CD14-positive monocyte (primary cell): ENCODE results near the gene C4B. TPM values are rescaled to one million over a fixed set of nuclear protein-coding genes. Genes with fewer than 3 reads are reported as not detected.
A peak's percentile ranks its signal among the peaks of the same experiment; 100 is the strongest.

Source experiments
- DNase-seq, 3 donors: peaks; one replicate each; pipeline ENCODE4 v3.0.0-alpha.2; 2011 to 2022
- H2AFZ ChIP-seq: 2 replicates; pipeline ENCODE4 v1.6.0; 2012; ENCODE audit warnings: mild to moderate bottlenecking, low read depth, low read length, inconsistent platforms; ENCODE audit not compliant: insufficient read depth, poor library complexity, severe bottlenecking
- H3K27ac ChIP-seq, 2 donors: 1 replicate in 1 of 2; 2 replicates in 1 of 2; pipeline ENCODE4 v1.5.1; 2012 to 2013; ENCODE audit warnings: low read length in 2 of 2, control low read depth in 1 of 2, inconsistent platforms in 1 of 2, low read depth in 1 of 2, mild to moderate bottlenecking in 1 of 2
- H3K27me3 ChIP-seq, 2 donors: one replicate each; pipeline versions ENCODE4 v1.6.0 to v1.6.1; 2011 to 2013; ENCODE audit warnings: low read length in 2 of 2; ENCODE audit not compliant: control insufficient read depth in 2 of 2, insufficient read depth in 2 of 2
- H3K36me3 ChIP-seq, 2 donors: replicated peaks in 1 of 2; 1 replicate in 1 of 2; 2 replicates in 1 of 2; pipeline versions ENCODE4 v1.5.1 to v1.6.1; 2012 to 2013; ENCODE audit warnings: low read length in 2 of 2, control low read depth in 1 of 2, inconsistent platforms in 1 of 2, mild to moderate bottlenecking in 1 of 2; ENCODE audit not compliant: insufficient read depth in 2 of 2, control insufficient read depth in 1 of 2
- H3K4me1 ChIP-seq, 2 donors: 1 replicate in 1 of 2; 2 replicates in 1 of 2; pipeline versions ENCODE4 v1.5.1 to v1.6.1; 2012 to 2013; ENCODE audit warnings: low read length in 2 of 2, control low read depth in 1 of 2, inconsistent platforms in 1 of 2, mild to moderate bottlenecking in 1 of 2, moderate library complexity in 1 of 2; ENCODE audit not compliant: insufficient read depth in 2 of 2, control insufficient read depth in 1 of 2
- H3K4me2 ChIP-seq: replicated peaks from 2 replicates; pipeline ENCODE3; 2012; ENCODE audit warnings: low read length, moderate library complexity, mild to moderate bottlenecking; ENCODE audit not compliant: poor library complexity, severe bottlenecking; ENCODE audit errors: extremely low read depth
- H3K4me3 ChIP-seq, 3 experiments: fragments of 200-600 bp in 1 of 3; sonication (generic) in 1 of 3; replicated peaks in 1 of 3; 1 replicate in 2 of 3; 2 replicates in 1 of 3; pipeline ENCODE4 v1.5.1; 2011 to 2013; ENCODE audit warnings: low read length in 3 of 3, mild to moderate bottlenecking in 3 of 3, control low read depth in 2 of 3, low read depth in 2 of 3, inconsistent platforms in 1 of 3, moderate library complexity in 1 of 3
- H3K79me2 ChIP-seq: 2 replicates; pipeline ENCODE4 v1.6.0; 2012; ENCODE audit warnings: mild to moderate bottlenecking, control low read depth, inconsistent platforms, low read length, moderate library complexity; ENCODE audit not compliant: insufficient read depth
- H3K9ac ChIP-seq: 2 replicates; pipeline ENCODE4 v1.6.0; 2017; ENCODE audit warnings: low read length, mild to moderate bottlenecking; ENCODE audit not compliant: insufficient read depth, poor library complexity, severe bottlenecking
- H3K9me3 ChIP-seq, 2 donors: replicated peaks in 1 of 2; 1 replicate in 1 of 2; 2 replicates in 1 of 2; pipeline versions ENCODE4 v1.5.1 to v1.6.1; 2012 to 2013; ENCODE audit warnings: low read length in 2 of 2, control low read depth in 1 of 2; ENCODE audit not compliant: control insufficient read depth in 1 of 2, insufficient read depth in 1 of 2
- H4K20me1 ChIP-seq: 2 replicates; pipeline ENCODE4 v1.6.0; 2012; ENCODE audit warnings: mild to moderate bottlenecking, low read length, control low read depth, moderate library complexity; ENCODE audit not compliant: insufficient read depth
- H3K27ac Mint-ChIP-seq, 7 donors: one replicate each; pipeline ENCODE4 v1.8.0; 2020; ENCODE audit warnings: mild to moderate bottlenecking in 7 of 7, mixed read lengths in 7 of 7, moderate library complexity in 6 of 7, inconsistent platforms in 2 of 7
- H3K27me3 Mint-ChIP-seq, 3 donors: one replicate each; pipeline ENCODE4 v1.8.0; 2021 to 2022; ENCODE audit warnings: low read depth in 3 of 3, mild to moderate bottlenecking in 3 of 3, mixed read lengths in 3 of 3, moderate library complexity in 3 of 3, inconsistent platforms in 1 of 3
- H3K36me3 Mint-ChIP-seq, 2 donors: one replicate each; pipeline ENCODE4 v1.8.0; 2020; ENCODE audit warnings: mixed read lengths in 2 of 2, inconsistent platforms in 1 of 2, mild to moderate bottlenecking in 1 of 2
- H3K4me1 Mint-ChIP-seq: one replicate; pipeline ENCODE4 v1.8.0; 2020; ENCODE audit warnings: mild to moderate bottlenecking, mixed read lengths
- H3K4me3 Mint-ChIP-seq, 2 donors: one replicate each; pipeline ENCODE4 v1.8.0; 2020; ENCODE audit warnings: mild to moderate bottlenecking in 2 of 2, mixed read lengths in 2 of 2, moderate library complexity in 1 of 2
- H3K9me3 Mint-ChIP-seq, 7 donors: one replicate each; pipeline ENCODE4 v1.8.0; 2020 to 2022; ENCODE audit warnings: mixed read lengths in 7 of 7, mild to moderate bottlenecking in 6 of 7, moderate library complexity in 6 of 7, inconsistent platforms in 2 of 7
- CTCF ChIP-seq: fragments of 200-600 bp; IDR thresholded peaks from one replicate; pipeline ENCODE4 v1.8.0; 2022; ENCODE audit warnings: antibody characterized with exemption, mild to moderate bottlenecking
- WGBS: methylation state at CpG from one replicate; pipeline ENCODE4 v1.1.5; 2013; ENCODE audit warnings: missing lambda C conversion rate; ENCODE audit not compliant: insufficient coverage; 5-methylcytosine and 5-hydroxymethylcytosine counted together
- intact Hi-C, 2 donors: fragments of 100-400 bp; cut with micrococcal nuclease; formaldehyde crosslinking; loops; one replicate each; pipeline versions ENCODE4 v1.15.0 to v1.15.1; 2023
- polyA plus RNA-seq, 3 donors: library from polyadenylated mRNA; depleted of rRNA in 1 of 3; unstranded in 2 of 3; stranded (reverse) in 1 of 3; fragments of 300-500 nt in 2 of 3; fragments of >200 nt in 1 of 3; fragmentation: Illumina TruSeq in 2 of 3; gene quantifications; 1 replicate in 2 of 3; 2 replicates in 1 of 3; pipeline ENCODE4 v1.2.3, GENCODE V29; 2012 to 2021

Gene C4B
- polyA plus RNA-seq, 3 donors, result 0.18 to 11.6 TPM; not detected in 1

GRCh38 chr6:32082935-32083334 lies 68.3 kb downstream of the C4B start:
- H3K27ac ChIP-seq, result no peak overlapping the region

GRCh38 chr6:32083812-32084768 lies 69.5 kb downstream of the C4B start:
- 96% methylated on average over 20 of the region's 22 CpGs for WGBS
- peaks cover 0 to 3% (median 0%) of the 10 kb centered on the region in 7 donors for H3K9me3 Mint-ChIP-seq
- no peak overlapping the region for H3K4me3 ChIP-seq
- no peaks in the 10 kb centered on the region for H3K9me3 ChIP-seq
- H4K20me1 ChIP-seq, result no peaks in the 10 kb centered on the region
- TF ChIP-seq CTCF, result no peak
- no peaks in the 10 kb centered on the region for H3K36me3 ChIP-seq
- H3K9ac ChIP-seq, result no peak overlapping the region
- no peak for DNase-seq
- H2AFZ ChIP-seq, result no peak overlapping the region
- H3K27me3 Mint-ChIP-seq, result peaks cover 29 to 65% (median 43%) of the 10 kb centered on the region in 3 donors
- no peak overlapping the region for H3K4me2 ChIP-seq
- peak overlapping the region in 1 of 2 donors; percentile 49 for H3K4me3 Mint-ChIP-seq
- no peaks in the 10 kb centered on the region for H3K4me1 ChIP-seq
- H3K79me2 ChIP-seq, result no peaks in the 10 kb centered on the region
- H3K4me1 Mint-ChIP-seq, result no peaks in the 10 kb centered on the region
- no peak overlapping the region for H3K27ac Mint-ChIP-seq
- intact Hi-C loops, result no loop called here
- no peaks in the 10 kb centered on the region for H3K36me3 Mint-ChIP-seq
- no peak overlapping the region for H3K27ac ChIP-seq
- H3K27me3 ChIP-seq, result peaks cover 10 to 28% of the 10 kb centered on the region in 2 donors

More at GRCh38 chr6:32082935-32083334, 68.3 kb downstream of the C4B start:
- no peak overlapping the region for H3K4me3 ChIP-seq
- Mint-ChIP-seq H3K4me1 (no peaks in the 10 kb centered on the region), H3K4me3 (no peak overlapping the region), H3K27me3 (peaks cover 23 to 53% (median 33%) of the 10 kb centered on the region in 3 donors), H3K9me3 (peaks cover 0 to 3% (median 0%) of the 10 kb centered on the region in 7 donors), H3K27ac (no peak overlapping the region), H3K36me3 (no peaks in the 10 kb centered on the region)
- no peak overlapping the region for H3K4me2 ChIP-seq
- H4K20me1 ChIP-seq, result no peaks in the 10 kb centered on the region
- intact Hi-C loops, result no loop called here
- H3K36me3 ChIP-seq, result no peaks in the 10 kb centered on the region
- no peaks in the 10 kb centered on the region for H3K4me1 ChIP-seq
- WGBS, result 90% methylated on average over 3 of the region's 9 CpGs
- no peak for DNase-seq
- no peak overlapping the region for H2AFZ ChIP-seq
- no peaks in the 10 kb centered on the region for H3K9me3 ChIP-seq
- H3K27me3 ChIP-seq, result peaks cover 7 to 24% of the 10 kb centered on the region in 2 donors
- no peak overlapping the region for H3K9ac ChIP-seq
- TF ChIP-seq CTCF, result no peak
- H3K79me2 ChIP-seq, result no peaks in the 10 kb centered on the region
